Left cardiac atrium (tissue), 4 donors: Measurements from ENCODE around the gene RAD23B. TPM values are rescaled to one million over a fixed set of nuclear protein-coding genes. Genes with fewer than 3 reads are reported as not detected.
"Not testable (repeated sequence)": the region's sequence is repeated elsewhere in the genome, so short reads cannot be mapped to it uniquely, and the experiment has no call there.

Source experiments
- ATAC-seq, 2 donors: fragments of 200-7000 bp; cut with Tn5 transposase; one replicate each; pipeline ENCODE4 v1.9.1; 2020; ENCODE audit warnings: mild to moderate bottlenecking in 2 of 2, moderate library complexity in 2 of 2
- DNase-seq: peaks from one replicate; pipeline ENCODE4 v3.0.0-alpha.2; 2020
- intact Hi-C, 2 donors: fragments of 100-400 bp; cut with DNase I; formaldehyde crosslinking; loops; one replicate each; pipeline versions ENCODE4 v1.14.1 to v1.15.1; 2022 to 2023
- total RNA-seq, 2 donors: library from RNA; stranded (reverse); fragmentation: NEBNext Ultra II Directional; extraction: Animal tissue kit (Norgen Biotek cat#: 25700); gene quantifications; one replicate each; pipeline ENCODE4 v1.2.1, GENCODE V29; 2021
- donor health status: DM: no; HTN: yes; CAD: no.
- donor health status: DM: no; HTN: yes; CAD: no; lungs with severe emphysema.
- donor health status: DM: yes; HTN: yes; CAD: no.
- donor health status: Dilated cardiomyopathy.

The RAD23B gene
- total RNA-seq, 2 donors from 2014 or later: 87.6 to 88.7 TPM

DNA sequence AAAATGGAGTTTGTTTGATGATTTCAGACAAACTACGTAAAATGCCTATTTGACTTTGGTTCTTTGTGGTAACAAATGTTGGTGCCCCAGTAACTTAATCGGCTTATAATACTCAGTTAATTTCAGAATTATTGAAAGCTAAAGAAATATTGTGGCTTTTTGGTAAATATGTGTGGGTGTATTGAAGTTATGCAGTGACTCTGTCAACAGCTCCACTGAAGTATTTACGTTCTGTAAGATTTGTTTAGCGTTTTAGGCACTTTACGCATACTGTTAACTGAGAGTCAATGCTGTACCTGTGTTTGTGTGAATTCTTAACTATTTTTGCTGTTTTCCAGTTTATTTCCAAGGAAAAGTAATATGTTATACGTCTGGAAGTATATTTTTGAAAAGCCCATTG lies 2.2 kb downstream of the RAD23B start:
- DNase-seq (no peak), ATAC-seq (no peak)
- intact Hi-C loops: no loop called here

DNA sequence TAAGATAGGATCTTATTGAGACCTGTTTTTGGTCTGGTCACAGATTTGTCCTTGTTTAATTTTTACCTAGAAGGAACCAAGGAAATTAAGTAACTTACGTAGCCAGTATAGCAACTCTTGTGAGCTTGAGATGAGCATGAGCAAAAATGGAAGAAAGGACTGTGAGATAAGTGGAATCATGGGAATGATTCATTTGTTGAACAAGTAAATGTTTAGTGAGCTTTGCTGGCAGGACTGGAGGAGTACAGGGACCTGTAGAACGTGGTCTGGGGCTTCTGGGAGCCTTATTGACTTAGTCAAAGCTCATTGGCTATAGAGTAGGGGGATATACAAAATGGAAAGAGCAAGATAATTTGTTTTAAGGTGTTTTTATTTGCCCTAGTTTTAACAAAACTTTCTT lies 3.0 kb downstream of the RAD23B start:
- intact Hi-C loops: no loop called here
- DNase-seq: no peak
- ATAC-seq: no peak

DNA sequence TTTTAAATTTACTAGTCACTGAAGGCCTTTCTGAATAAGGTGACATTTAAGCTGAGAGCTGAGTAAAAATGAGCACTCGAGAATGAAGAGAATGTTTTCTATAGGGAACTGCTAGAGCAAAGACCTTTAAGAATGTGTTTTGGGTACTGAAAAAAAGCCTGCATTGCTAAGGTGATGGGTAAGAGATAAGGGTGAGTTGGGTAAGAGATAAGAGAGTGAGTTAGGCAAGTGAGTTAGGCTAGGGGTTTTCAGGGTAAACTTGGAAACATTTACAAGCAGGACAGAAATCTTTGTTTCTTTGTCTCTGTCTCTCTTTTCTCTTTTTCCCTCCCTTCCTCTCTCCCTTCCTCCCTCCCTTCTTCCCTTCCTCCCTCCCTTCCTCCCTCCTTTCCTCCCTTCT lies 5.6 kb downstream of the RAD23B start:
- intact Hi-C loops: no loop called here
- no peak for DNase-seq

DNA sequence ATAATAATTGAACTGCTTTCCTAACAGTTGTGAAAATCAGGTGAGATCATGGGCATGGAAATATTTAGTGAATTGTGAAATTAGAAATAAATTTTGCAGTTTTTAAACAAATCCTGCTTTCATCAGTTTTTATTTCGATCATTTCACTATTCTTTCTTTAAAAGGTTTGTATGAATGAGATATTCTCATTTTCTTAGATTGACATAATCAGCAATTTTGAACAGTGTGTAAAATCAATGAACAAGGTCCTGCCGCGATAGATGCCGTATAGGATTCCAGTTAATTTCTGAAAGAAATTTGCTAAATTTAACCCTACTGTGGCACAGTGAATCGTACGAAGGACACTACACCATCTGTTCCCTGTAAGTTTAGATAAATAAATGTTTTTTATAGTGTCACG lies 7.5 kb downstream of the RAD23B start:
- intact Hi-C loops: no loop called here
- ATAC-seq: no peak
- DNase-seq: no peak

More for the DNA sequence above, 5.6 kb downstream of the RAD23B start:
- ATAC-seq: no peak

GRCh38 chr9:107292821-107293542 lies 9.9 kb downstream of the RAD23B start:
- intact Hi-C loops: no loop called here
- ATAC-seq (peak in 1 of 2 donors; percentile 10), DNase-seq (no peak)

GRCh38 chr9:107293543-107294085 lies 10.5 kb downstream of the RAD23B start:
- ATAC-seq (no peak), DNase-seq (no peak)
- intact Hi-C loops: no loop called here

DNA sequence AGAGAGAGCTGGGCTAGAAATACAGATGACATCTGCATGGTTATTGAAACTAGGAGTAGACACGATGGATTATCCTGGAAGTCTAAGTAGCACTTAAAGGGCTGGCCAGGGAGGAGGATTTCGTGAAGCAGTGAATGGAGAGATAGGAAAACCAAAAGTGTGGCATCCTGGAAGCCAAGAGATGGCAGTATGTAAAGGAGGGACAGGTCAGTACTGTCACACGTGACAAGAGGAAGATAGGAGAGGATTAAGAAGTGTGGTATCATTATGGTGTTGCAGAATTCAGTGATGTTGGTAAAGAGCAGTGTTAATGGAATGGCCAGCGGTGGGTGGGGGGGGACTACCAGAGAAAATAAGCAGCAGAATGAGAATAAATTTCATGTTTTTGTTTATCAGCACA lies 11.7 kb downstream of the RAD23B start:
- intact Hi-C loops: no loop called here
- ATAC-seq (no peak), DNase-seq (no peak)

GRCh38 chr9:107295995-107296394 lies 12.9 kb downstream of the RAD23B start:
- no peak for ATAC-seq
- DNase-seq: no peak
- intact Hi-C loops: no loop called here

- intact Hi-C loops, ATAC-seq, DNase-seq: not testable (repeated sequence)
These were observed 13.5 kb downstream of the RAD23B start for GRCh38 chr9:107296592-107296991.

- no peak for ATAC-seq
- intact Hi-C loops: no loop called here
- no peak for DNase-seq
These were observed 16.4 kb downstream of the RAD23B start for GRCh38 chr9:107299437-107299836.

GRCh38 chr9:107306308-107306707 lies 23.2 kb downstream of the RAD23B start:
- ATAC-seq (no peak), DNase-seq (no peak)
- intact Hi-C loops: no loop called here

DNA sequence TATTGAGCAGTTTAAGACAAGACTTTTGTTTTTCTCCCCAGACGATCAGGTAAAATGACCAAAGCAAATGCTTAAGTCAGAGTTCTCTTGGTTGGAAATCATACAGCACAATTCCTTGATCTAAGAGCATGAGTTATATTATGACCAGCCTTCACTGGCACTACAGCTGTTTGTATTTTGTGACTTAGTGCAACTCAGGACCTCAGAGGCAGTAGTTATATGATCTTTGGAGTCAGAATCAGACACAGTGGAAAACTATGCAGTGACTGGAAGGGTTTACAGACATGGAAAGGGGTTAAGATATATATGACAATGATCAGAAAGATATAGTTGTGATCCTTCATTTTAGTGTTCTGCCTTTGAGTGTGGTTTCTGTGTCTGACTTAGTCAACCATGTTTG lies 24.3 kb downstream of the RAD23B start:
- no peak for ATAC-seq
- no peak for DNase-seq
- intact Hi-C loops: no loop called here

DNA sequence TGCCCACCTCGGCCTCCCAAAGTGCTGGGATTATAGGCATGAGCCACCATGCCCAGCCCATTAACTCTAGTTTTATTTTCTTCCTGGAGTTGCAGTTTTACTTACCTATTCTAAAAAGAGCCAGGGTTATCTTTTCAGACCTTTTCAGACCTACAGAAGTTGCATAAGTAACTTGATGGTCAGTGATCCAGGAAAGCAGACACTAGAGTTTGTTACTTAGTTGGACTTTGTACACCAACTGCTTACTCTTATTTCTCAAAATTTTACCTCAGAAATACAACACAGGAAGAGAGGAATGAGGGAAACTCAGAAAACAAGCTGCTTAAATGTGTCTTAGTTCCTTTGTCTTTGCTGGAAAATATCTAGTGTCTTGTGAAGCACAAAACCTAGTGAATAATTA lies 25.4 kb downstream of the RAD23B start:
- DNase-seq (no peak), ATAC-seq (no peak)
- intact Hi-C loops: no loop called here

DNA sequence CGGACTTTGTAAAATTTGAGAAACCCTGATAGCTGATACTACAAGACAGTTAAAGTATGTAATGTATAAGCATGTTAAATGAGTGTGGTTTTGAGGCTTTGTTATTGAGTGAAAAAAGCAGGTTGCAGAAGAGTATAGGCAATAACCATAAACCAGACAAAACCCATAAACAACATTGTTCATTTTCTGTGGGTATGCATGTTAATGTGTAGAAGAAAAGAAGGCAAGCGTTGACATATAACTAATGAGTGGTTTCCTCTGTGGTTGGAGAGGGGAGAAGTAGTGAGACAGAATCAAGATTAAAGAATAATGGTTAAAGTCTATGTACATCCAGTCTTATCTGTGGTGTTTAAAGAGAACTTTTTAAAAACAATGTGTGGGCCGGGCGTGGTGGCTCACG lies 26.2 kb downstream of the RAD23B start:
- DNase-seq (no peak), ATAC-seq (no peak)
- intact Hi-C loops: no loop called here

DNA sequence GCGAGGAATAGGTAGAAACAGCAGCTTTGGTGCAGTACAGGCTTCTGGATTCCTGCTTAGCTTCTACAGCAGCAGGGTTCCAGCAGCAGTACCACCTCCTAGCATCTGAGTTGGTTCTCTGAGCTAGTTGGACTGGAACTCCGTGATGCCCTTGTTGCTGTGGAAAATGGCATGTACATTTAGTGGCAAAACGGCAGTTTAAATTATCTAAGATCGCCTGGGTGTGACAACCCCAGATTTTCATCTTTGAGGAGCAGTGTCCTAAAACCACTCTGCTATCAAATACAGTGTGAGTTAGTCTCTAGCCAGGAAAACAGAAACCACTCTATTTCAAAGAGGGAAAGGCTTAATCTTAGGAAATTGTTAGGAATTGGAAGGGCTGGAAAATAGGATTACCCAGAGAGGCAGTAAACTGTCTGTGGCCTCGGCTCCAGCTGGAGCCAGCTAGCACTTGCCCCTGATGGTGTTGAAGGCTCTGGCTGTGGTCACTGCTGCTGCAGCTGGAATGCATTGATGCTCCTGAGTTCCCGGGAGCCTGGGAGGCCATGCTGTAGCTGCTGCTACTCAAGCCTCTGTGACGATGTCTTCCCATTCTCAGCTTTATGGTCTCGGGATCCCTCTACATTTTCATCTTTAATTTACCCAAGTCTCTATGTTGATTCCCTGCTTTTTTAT lies 29.4 kb downstream of the RAD23B start:
- intact Hi-C loops: no loop called here
- ATAC-seq: peak; percentile 63 to 69
- DNase-seq: no peak

DNA sequence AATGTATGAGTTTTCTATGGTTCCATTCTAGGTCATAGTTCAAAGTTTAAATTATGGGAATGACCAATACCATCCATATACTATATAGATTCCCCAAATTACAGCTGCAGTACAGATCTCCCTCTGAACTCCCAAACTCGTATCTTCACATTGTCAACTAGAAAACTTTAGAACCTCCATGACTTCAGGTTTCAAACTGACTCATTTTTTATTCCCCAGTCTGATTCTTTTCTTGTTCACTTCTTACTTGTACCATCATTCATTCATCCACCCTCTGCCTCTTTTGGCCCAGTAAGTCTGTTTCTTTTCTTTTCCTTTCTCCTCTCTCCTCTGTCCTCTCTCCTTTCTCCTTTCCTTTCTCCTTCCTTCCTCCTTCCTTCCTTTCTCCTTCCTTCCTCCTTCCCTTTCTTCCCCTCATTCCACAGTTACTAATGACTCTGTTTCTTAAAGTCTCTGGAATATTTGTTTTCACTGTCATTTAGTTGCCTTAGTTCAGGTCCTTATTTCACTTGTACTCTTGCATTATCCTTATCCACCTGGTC lies 30.5 kb downstream of the RAD23B start:
- intact Hi-C loops: no loop called here
- no peak for ATAC-seq
- DNase-seq: no peak

- intact Hi-C loops: no loop called here
- ATAC-seq: no peak
- DNase-seq: no peak
These were observed 31.7 kb downstream of the RAD23B start for GRCh38 chr9:107314763-107315162.

DNA sequence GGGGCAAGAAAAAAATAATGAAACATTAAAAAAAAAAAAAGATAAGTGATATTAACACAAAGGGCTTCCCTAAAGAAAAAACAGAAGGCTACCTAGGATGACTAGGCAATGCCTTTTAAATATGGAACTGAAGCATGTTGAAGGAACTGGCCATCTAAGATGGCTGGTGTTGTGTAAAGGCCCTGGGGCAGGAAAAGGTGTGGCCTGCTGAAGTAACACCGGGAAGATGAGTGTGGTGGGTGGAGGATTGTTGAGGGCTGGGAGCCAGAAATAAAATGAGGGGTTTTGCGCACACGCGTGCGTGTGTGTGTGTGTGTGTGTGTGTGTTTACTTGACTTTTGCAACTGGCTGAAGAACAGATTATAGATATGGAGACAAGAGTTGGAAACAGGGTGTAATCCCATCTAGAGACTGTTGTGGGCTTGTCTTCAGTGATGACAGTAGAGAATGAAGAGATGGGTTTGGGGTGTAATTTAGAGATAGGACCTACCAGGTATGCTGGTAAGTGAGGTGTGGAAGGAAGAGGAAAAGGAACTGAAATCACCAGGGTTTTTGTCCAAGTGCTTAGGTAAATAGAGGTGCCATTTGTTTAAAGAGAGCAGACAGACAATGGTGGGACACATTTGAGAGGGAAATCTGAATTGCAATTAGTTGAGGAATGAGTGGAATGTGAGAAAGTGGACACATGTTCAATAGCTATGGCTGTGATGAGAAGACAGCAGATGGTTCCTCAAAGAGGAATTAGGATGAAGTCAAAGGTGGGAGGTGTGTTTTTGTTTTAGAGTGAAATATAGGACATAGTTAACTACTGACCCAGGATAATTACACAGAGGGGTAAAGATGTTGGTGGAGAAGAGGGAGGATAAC lies 33.9 kb downstream of the RAD23B start:
- DNase-seq (no peak), ATAC-seq (no peak)
- intact Hi-C loops: no loop called here

- DNase-seq (no peak), ATAC-seq (no peak)
- intact Hi-C loops: no loop called here
These were observed 39.6 kb downstream of the RAD23B start for GRCh38 chr9:107322643-107323042.
